Fibroblast of the aortic adventitia (primary cell): Measurements from ENCODE around the gene LYG1. TPM values are rescaled to one million over a fixed set of nuclear protein-coding genes. Genes with fewer than 3 reads are reported as not detected.
"Not testable (repeated sequence)": the region's sequence is repeated elsewhere in the genome, so short reads cannot be mapped to it uniquely, and the experiment has no call there.

Source experiments
- DNase-seq: peaks from one replicate; pipeline ENCODE4 v3.0.0-alpha.2; 2010; ENCODE audit warnings: low read depth
- H3K4me3 ChIP-seq: 2 replicates; pipeline ENCODE4 v1.5.1; 2011; ENCODE audit warnings: low read depth, mild to moderate bottlenecking, control low read depth, low read length, moderate library complexity
- total RNA-seq: library from RNA; depleted of rRNA; stranded (reverse); fragments of >200 nt; gene quantifications from 2 replicates; pipeline ENCODE4 v1.2.3, GENCODE V29; 2012; ENCODE audit warnings: low replicate concordance
- TF ChIP-seq, protein P1 (sequence below): IDR thresholded peaks from 2 replicates; pipeline ENCODE4 v1.5.1; 2011; ENCODE audit warnings: mild to moderate bottlenecking, low read length, control low read depth, inconsistent platforms; ENCODE audit not compliant: insufficient read depth

The LYG1 gene
- 0.09 TPM in 1 of 2 replicates, not detected in the other for total RNA-seq

DNA sequence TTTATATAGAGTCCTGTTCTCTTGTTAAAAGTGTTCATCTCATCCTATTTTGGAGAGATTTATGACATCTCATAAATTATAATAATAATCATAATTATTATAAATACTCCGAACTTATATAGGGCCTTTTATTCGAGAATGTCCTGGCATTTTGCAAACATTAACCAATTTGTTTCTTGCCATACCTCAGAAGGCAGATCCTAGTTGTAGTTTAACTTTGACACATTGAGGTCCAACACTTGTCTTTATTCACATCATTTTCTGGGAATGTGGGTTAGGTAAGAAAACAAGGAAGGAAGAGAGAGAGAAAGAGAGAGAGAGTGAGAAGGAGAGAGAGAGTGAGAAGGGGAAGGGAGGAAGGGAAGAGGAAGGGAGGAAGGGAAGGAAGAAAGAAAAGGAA, at the start of gene LYG1:
Gene LYG1, minus strand, starts transcription at position 101 of the 400 bp plus-strand sequence. CDS start 5,527 bp downstream, outside the sequence.
- not testable (repeated sequence) for DNase-seq, H3K4me3 ChIP-seq

DNA sequence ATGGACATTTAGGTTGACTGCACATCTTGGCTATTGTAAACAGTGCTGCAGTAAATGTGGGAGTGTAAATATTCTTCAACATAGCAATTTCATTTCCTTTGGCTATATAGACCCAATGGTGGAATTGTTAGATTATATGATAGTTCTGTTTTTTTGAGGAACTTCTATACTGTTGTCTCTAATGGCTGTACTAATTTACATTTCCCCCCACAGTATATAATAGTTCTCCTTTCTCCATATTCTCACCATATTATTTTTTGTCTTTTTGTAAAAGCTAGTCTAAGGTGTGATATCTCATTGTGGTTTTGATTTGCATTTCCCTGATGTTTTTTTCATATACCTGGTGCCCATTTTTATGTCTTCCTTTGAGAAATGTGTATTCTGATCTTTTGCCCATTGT, 49.2 kb upstream of the LYG1 start:
- no peak overlapping the region for H3K4me3 ChIP-seq
- DNase-seq: no peak
- TF ChIP-seq, protein P1, sequence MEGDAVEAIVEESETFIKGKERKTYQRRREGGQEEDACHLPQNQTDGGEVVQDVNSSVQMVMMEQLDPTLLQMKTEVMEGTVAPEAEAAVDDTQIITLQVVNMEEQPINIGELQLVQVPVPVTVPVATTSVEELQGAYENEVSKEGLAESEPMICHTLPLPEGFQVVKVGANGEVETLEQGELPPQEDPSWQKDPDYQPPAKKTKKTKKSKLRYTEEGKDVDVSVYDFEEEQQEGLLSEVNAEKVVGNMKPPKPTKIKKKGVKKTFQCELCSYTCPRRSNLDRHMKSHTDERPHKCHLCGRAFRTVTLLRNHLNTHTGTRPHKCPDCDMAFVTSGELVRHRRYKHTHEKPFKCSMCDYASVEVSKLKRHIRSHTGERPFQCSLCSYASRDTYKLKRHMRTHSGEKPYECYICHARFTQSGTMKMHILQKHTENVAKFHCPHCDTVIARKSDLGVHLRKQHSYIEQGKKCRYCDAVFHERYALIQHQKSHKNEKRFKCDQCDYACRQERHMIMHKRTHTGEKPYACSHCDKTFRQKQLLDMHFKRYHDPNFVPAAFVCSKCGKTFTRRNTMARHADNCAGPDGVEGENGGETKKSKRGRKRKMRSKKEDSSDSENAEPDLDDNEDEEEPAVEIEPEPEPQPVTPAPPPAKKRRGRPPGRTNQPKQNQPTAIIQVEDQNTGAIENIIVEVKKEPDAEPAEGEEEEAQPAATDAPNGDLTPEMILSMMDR: no peak

DNA sequence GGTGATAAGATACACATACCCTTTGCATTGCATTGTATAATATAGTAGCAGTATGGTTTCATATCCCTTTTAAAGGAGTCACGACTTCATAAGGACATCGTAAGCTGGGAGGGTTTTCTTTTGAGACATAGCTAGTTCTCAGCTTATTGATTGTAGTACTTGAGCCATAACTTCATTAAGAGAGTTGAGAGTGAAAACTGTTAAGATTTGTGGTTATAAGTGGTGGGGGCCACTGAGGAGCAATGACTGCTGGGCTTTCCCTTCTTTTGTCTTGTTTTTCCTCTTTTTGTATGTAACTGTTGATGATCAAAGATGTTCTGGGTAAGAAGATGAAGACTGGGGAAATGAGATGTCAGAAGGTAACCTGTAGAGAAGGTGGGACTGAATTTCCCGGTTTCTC, 47.2 kb upstream of the LYG1 start:
- no peak overlapping the region for H3K4me3 ChIP-seq
- TF ChIP-seq, protein P1: no peak
- DNase-seq: no peak

DNA sequence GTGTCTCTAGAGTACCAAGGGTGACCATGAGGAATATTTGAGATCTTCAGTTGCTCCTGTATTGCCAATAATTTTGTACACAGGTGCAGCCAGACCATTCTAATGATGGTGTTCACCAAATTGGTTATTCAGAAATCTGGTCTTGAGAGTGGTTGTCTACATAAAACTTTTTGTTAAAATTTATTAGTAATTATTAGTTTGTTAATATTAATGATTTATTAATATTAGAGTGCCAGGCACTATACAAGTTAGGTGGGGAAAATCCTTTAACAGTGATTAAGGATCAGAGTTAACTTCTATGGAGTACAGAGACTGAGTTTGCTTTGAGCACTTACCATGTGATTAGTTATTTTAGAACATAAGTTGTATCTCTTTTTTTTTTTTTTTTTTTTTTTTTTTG, 45.2 kb upstream of the LYG1 start:
- TF ChIP-seq, protein P1: no peak
- DNase-seq: no peak
- H3K4me3 ChIP-seq: no peak overlapping the region

DNA sequence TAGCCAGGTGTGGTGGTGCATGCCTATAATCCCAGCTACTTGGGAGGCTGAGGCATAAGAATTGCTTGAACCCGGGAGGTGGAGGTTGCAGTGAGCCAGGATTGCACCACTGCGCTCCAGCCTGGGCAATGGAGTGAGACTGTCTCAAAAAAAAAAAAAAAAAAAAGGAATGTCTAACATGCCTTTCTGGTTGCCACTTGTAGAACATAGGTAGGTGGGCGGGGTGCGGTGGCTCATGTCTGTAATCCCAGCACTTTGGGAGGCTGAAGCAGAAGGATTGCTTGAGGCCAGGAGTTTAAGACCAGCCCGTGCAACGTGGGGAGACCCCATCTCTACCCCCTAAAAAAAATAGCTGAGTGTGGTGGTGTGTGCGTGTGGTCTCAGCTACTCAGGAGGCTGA, 44.4 kb upstream of the LYG1 start:
- not testable (repeated sequence) for H3K4me3 ChIP-seq, DNase-seq

DNA sequence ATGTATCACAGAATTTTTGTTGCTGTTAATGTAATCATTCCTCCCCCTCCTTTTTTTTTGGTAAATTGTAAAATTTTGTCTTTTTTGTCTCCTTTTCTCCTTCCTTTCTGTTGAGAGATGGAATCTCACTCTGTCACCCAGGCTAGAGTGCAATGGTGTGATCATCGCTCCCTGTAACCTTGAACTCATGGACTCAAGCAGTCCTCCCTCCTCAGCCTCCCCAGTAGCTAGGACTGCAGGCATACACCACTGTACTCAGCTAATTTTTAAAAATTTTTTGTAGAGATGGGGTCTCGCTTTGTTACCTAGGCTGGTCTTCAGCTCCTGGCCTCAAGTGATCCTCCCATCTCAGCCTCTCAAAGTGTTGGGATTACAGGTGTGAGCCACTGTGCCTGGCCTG, 41.5 kb upstream of the LYG1 start:
- DNase-seq: no peak
- TF ChIP-seq, protein P1: no peak
- H3K4me3 ChIP-seq: no peak overlapping the region

DNA sequence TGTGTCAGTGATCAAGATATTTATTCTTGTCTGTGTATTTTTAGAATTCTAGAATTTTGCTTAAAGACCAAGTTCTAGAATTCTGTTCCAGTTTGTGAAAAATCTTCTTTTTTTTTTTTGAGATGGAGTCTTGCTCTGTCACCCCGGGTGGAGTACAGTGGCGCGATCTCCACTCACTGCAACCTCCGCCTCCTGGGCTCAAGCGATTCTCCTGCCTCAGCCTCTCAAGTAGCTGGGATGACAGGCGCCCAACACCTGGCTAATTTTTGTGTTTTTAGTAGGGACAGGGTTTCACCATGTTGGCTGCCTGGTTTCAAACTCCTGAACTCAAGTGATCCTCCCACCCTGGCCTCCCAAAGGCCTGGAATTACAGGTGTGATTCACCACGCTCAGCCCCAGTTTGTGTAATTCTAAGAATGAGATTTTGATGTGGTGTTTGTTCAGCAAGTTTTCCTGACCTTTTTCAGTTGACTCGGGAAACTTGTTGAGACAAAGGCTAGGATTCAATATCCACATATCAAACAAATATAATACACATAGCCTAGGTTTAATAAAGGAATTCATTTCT, 39.8 kb upstream of the LYG1 start:
- TF ChIP-seq, protein P1: no peak
- DNase-seq: no peak

DNA sequence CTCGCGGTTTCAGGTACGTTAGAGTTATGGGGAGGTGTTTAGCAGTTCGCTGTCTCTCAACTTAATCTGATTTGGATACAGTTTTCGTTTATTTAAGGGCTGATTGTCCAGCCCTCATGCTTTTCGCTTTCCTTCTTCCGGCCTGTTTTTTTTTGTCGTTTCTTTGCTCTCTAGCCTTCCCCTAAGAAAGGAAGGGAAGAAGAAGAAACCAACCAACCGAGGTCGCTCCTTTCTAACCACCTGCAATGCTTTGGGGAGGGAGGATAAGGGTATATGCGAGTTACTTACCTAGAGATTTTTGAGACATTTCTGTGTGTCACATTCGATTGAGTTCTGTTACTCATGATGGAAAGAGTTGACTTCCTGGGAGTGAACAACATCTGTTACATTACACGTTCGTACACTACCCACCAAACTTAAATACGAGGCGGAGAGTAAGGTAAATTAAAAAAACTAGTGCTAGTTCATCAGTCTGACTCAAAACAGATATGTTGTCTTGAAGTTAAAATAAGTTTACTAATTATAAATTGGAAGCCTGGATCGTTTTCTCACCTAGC, 37.1 kb upstream of the LYG1 start:
- H3K4me3 ChIP-seq: peak overlapping the region; percentile 93
- peak; percentile 15 for DNase-seq
- TF ChIP-seq, protein P1: no peak

More for the DNA sequence above, 39.8 kb upstream of the LYG1 start:
- H3K4me3 ChIP-seq: no peak overlapping the region
